Lower lobe of right lung (tissue), 2 donors: Measurements from ENCODE around the gene OR52R1. TPM values are rescaled to one million over a fixed set of nuclear protein-coding genes. Genes with fewer than 3 reads are reported as not detected.
"Not testable (repeated sequence)": the region's sequence is repeated elsewhere in the genome, so short reads cannot be mapped to it uniquely, and the experiment has no call there.

Experiments
- ATAC-seq, 2 donors: fragments of 200-7000 bp; cut with Tn5 transposase; one replicate each; pipeline ENCODE4 v1.9.1; 2020 to 2022; ENCODE audit warnings: mild to moderate bottlenecking in 2 of 2, moderate library complexity in 2 of 2
- DNase-seq: peaks from one replicate; pipeline ENCODE4 v3.0.0-alpha.2; 2020
- H3K27ac ChIP-seq: fragments of 200-600 bp; one replicate; pipeline ENCODE4 v1.8.0; 2022
- H3K27me3 ChIP-seq: fragments of 200-600 bp; one replicate; pipeline ENCODE4 v1.8.0; 2022; ENCODE audit warnings: low read depth
- H3K36me3 ChIP-seq: fragments of 200-600 bp; one replicate; pipeline ENCODE4 v1.8.0; 2022; ENCODE audit warnings: mild to moderate bottlenecking
- H3K4me1 ChIP-seq: fragments of 200-600 bp; one replicate; pipeline ENCODE4 v1.8.0; 2022
- H3K4me3 ChIP-seq: fragments of 200-600 bp; one replicate; pipeline ENCODE4 v1.8.0; 2022; ENCODE audit warnings: mild to moderate bottlenecking
- H3K9me3 ChIP-seq: fragments of 200-600 bp; one replicate; pipeline ENCODE4 v1.8.0; 2022
- intact Hi-C: fragments of 100-400 bp; cut with DNase I; formaldehyde crosslinking; loops from one replicate; pipeline ENCODE4 v1.11.0; 2022
- total RNA-seq: library from RNA; stranded (reverse); fragmentation: NEBNext Ultra II Directional; extraction: Animal tissue kit (Norgen Biotek cat#: 25700); gene quantifications from one replicate; pipeline ENCODE4 v1.2.1, GENCODE V29; 2021
- TF ChIP-seq, protein P1 (sequence below): fragments of 200-600 bp; IDR thresholded peaks from one replicate; pipeline ENCODE4 v1.8.0; 2022; ENCODE audit warnings: antibody characterized with exemption, mild to moderate bottlenecking
- donor health status: DM: no; HTN: yes; CAD: no; lungs with severe emphysema.

OR52R1 gene
- total RNA-seq, 1 donor from 2014 or later, result not detected

DNA sequence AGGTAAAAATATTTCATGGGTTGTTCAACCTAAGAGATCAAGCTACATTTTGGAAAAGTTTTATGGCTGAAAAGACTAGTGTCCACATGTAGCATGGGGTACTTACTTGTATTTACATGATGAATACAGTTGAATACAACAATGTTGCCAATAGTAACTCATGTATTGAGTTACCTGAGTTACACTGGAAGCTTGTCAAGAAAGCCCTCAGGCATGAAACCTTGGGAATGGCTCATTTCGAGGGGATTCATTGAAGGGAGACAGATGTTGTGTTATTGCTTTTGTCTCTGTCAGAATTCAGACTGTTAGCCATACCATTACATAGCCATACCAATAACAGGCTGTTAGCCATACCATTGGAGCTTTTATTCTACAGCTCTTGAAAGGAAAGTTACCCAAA lies 26.2 kb upstream of the OR52R1 start:
- Histone ChIP-seq H3K36me3 (no peaks in the 10 kb centered on the region), H3K4me1 (no peaks in the 10 kb centered on the region), H3K27me3 (no peaks in the 10 kb centered on the region), H3K27ac (no peak overlapping the region), H3K9me3 (no peaks in the 10 kb centered on the region), H3K4me3 (no peak overlapping the region)
- intact Hi-C loops, result no loop called here
- DNase-seq, result no peak
- no peak for ATAC-seq
- TF ChIP-seq, protein P1, sequence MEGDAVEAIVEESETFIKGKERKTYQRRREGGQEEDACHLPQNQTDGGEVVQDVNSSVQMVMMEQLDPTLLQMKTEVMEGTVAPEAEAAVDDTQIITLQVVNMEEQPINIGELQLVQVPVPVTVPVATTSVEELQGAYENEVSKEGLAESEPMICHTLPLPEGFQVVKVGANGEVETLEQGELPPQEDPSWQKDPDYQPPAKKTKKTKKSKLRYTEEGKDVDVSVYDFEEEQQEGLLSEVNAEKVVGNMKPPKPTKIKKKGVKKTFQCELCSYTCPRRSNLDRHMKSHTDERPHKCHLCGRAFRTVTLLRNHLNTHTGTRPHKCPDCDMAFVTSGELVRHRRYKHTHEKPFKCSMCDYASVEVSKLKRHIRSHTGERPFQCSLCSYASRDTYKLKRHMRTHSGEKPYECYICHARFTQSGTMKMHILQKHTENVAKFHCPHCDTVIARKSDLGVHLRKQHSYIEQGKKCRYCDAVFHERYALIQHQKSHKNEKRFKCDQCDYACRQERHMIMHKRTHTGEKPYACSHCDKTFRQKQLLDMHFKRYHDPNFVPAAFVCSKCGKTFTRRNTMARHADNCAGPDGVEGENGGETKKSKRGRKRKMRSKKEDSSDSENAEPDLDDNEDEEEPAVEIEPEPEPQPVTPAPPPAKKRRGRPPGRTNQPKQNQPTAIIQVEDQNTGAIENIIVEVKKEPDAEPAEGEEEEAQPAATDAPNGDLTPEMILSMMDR, result no peak

DNA sequence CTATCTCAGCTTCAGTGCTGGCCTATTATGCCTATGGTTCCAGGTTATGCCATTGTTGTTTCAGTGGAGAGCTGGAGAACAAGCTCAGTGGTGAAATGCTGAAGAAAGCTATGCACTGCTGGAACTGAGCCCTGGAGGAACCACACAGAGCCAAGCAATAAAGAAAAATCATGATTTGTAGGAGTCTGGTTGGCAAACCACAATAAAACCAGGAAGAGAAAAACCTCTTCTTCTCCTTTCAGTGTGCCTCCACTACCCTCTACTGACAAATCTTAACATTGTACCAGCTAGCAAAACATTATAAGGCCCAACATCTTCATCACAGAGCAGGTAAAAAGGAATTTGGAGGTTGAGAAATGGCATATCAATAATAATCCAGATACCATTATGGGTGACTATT lies 22.2 kb upstream of the OR52R1 start:
- intact Hi-C loops, result no loop called here
- no peak overlapping the region for H3K27ac ChIP-seq

DNA sequence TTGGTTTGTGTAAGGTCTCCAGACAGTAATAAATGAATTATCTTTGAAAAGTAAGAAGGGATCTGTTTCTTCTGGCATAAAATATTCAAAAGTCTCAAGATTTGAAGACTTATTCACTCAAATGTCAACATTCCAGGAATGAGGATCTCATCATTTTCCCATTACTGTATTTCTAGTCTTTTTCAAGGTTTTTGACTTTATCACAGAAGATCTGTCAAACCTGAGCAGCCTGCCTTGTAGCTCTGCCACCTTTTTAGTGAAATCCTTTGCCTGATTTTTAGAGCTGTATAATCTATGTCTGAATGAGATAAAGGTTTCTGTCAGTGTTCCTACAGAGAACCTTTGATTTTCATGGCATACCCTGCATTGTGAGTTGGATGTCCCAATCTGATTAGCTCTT lies 21.0 kb upstream of the OR52R1 start:
- H3K36me3 ChIP-seq, result no peaks in the 10 kb centered on the region
- H3K27me3 ChIP-seq, result no peaks in the 10 kb centered on the region
- no peak for DNase-seq
- no peak overlapping the region for H3K4me3 ChIP-seq
- TF ChIP-seq, protein P1, result no peak
- no peak for ATAC-seq
- no peaks in the 10 kb centered on the region for H3K4me1 ChIP-seq
- no peak overlapping the region for H3K27ac ChIP-seq
- intact Hi-C loops, result no loop called here
- no peaks in the 10 kb centered on the region for H3K9me3 ChIP-seq

More for the DNA sequence above, 22.2 kb upstream of the OR52R1 start:
- Histone ChIP-seq H3K4me1 (no peaks in the 10 kb centered on the region), H3K9me3 (no peaks in the 10 kb centered on the region), H3K27me3 (no peaks in the 10 kb centered on the region), H3K36me3 (no peaks in the 10 kb centered on the region), H3K4me3 (no peak overlapping the region)
- DNase-seq (no peak), ATAC-seq (no peak)
- TF ChIP-seq, protein P1, result no peak

DNA sequence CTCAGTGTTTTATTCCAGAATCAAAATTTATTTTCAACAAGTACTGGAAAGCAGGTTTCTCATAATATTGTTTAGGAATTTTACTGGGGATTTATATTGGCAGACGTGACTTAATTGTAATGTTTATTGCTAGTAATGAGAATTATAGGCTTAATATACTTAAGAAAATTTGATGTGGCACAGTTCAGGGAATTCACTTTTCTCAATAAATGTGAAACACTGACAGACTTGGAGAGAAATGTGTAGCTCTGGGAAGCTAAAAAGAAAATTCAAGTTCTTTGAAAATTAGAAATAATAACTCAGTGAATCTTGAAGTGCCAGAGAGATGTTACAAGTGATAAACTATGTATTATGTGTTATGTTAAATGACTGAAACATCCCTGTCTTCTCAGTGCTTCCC lies 16.8 kb upstream of the OR52R1 start, which contains the start of gene OR51F2:
TSS of gene OR51F2 (plus strand) at position 301 of the 400 bp plus-strand sequence. CDS start 101 bp downstream, outside the sequence.
- H3K4me1 ChIP-seq, result no peaks in the 10 kb centered on the region
- no peak within 1 kb of the TSS for H3K27ac ChIP-seq
- TF ChIP-seq, protein P1, result no peak
- H3K36me3 ChIP-seq, result no peaks in the 10 kb centered on the region
- DNase-seq, result no peak
- H3K4me3 ChIP-seq, result no peak within 1 kb of the TSS
- intact Hi-C loops, result no loop called here
- H3K9me3 ChIP-seq, result no peaks in the 10 kb centered on the region
- H3K27me3 ChIP-seq, result no peaks in the 10 kb centered on the region
- no peak for ATAC-seq

DNA sequence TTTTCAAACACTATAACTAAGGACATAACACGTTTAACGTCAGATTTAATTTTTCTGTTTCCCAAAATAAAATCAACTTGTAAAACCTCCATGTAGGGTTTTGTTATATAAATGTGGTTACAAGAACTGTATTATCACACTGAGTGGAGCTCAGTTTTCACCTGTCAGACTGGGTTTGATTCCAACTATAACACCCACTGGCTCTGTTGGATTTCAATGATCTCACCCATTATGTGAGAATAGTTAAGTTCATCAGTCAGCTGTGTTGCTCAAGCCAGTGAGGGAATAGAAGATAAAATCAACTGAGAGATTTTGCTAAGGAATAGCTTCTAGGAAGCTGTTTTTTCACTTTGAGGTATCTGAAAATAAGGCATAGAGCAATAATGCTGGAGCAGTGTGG lies 5.1 kb upstream of the OR52R1 start:
- Histone ChIP-seq H3K36me3 (no peaks in the 10 kb centered on the region), H3K4me1 (no peaks in the 10 kb centered on the region), H3K27ac (no peak overlapping the region), H3K9me3 (no peaks in the 10 kb centered on the region), H3K4me3 (no peak overlapping the region), H3K27me3 (no peaks in the 10 kb centered on the region)
- ATAC-seq, result no peak
- DNase-seq, result no peak
- TF ChIP-seq, protein P1, result no peak
- intact Hi-C loops, result no loop called here

DNA sequence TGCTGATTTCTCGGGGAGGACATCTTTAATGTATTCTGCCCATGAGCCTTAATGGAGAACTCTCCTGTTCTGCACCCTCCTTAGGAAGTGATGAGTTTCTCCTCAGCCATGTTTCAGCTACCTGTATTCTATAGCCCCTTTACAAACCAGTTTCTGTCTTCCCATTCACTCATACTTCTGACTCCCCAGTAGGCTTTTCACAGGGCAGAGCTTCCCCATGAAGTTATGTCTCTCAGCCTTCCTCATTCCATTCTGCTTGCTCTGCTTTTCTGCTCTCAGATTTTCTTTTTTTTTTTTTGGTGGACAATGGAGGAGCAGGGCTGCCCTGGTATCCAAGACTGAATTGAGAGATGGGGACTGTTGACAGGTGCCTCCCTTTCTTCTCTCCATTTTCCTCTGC lies 4.3 kb upstream of the OR52R1 start:
- Histone ChIP-seq H3K9me3 (no peaks in the 10 kb centered on the region), H3K27ac (no peak overlapping the region), H3K27me3 (no peaks in the 10 kb centered on the region), H3K4me1 (no peaks in the 10 kb centered on the region), H3K4me3 (no peak overlapping the region), H3K36me3 (no peaks in the 10 kb centered on the region)
- ATAC-seq (no peak), DNase-seq (no peak)
- TF ChIP-seq, protein P1, result no peak
- intact Hi-C loops, result no loop called here

DNA sequence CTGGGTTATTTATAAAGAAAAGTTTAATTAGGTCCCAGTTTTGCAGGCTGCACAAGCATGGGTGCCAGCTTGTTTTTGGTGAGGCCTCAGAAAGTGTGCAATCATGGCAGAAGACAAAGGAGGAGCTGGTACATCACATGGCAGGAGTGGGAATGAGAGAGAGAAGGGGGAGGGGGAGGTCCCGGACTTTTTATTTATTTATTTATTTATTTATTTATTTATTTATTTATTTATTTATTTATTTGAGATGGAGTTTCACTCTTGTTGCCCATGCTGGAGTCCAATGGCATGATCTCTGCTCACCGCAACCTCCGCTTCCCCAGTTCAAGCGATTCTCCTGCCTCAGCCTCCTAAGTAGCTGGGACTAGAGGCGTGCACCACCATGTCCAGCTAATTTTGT lies 2.9 kb downstream of the OR52R1 start:
- intact Hi-C loops, H3K36me3 ChIP-seq, ATAC-seq, H3K4me1 ChIP-seq, H3K27ac ChIP-seq, H3K9me3 ChIP-seq, DNase-seq, H3K27me3 ChIP-seq, H3K4me3 ChIP-seq: not testable (repeated sequence)
